GM12892 (cell line): ENCODE data around the gene ZNRF3.

Experiments used
- POLR2A ChIP-seq: IDR thresholded peaks from 2 replicates; pipeline ENCODE4 v1.6.1; 2011; ENCODE audit warnings: low read depth, low read length, control low read depth
- POLR2AphosphoS5 ChIP-seq: IDR thresholded peaks from 2 replicates; pipeline ENCODE4 v1.6.1; 2011; ENCODE audit warnings: low read depth, low read length, control low read depth

DNA sequence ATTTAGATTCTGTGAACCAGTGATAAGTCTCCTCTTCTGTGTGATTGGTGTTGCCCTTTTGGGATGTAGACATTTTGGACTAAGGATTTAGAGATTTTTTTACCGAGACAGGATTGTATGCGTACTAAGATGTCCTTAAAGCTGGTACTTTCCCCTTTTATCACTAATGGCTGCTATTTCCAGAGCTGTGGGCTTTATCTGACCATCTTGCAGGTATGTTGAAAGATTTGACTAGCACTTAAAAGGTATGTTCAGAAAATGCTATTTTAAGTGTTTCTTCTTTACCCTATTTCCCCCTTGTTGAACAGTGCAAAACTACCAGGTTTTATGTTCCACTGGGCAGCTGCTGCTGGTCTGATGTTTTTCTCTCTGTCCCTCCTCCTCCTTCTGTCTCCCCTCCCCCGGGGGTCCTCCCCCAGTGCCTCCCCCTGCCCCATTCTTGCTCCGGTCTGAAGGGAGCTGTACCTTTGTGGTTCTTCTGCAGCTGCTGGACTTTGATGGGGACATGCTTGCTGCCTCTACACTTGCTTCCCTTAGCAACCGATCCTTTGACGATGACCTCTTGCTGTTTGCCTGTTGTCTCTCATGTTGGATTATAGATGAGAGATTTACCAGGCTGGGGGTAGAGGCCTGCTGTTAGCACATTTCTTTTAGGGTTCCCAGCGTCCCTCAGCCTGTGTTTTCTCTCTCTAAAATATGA, 59.6 kb downstream of the ZNRF3 start:
- TF ChIP-seq POLR2A (no peak), POLR2AphosphoS5 (no peak)
